ENCODE results near the gene PARS2. TPM values are rescaled to one million over a fixed set of nuclear protein-coding genes. Genes with fewer than 3 reads are reported as not detected.

The PARS2 gene
- total RNA-seq, 1 donor from 2014 or later, result 6.5 TPM

GRCh38 chr1:54710841-54711240 is 53.5 kb downstream of the PARS2 start:
- no peak overlapping the region for H3K27ac Mint-ChIP-seq (ENCODE audit: unreplicated experiment)

GRCh38 chr1:54710434-54710833 is 53.9 kb downstream of the PARS2 start:
- Mint-ChIP-seq H3K27ac (ENCODE audit: unreplicated experiment) (no peak overlapping the region), H3K36me3 (ENCODE audit: low read depth, unreplicated experiment) (no peaks in the 10 kb centered on the region), H3K9me3 (ENCODE audit: unreplicated experiment) (no peaks in the 10 kb centered on the region), H3K4me3 (ENCODE audit: unreplicated experiment) (no peak overlapping the region), H3K4me1 (ENCODE audit: unreplicated experiment) (peaks cover 4% of the 10 kb centered on the region), H3K27me3 (ENCODE audit: unreplicated experiment) (peaks cover 7% of the 10 kb centered on the region)
- no peak for DNase-seq (ENCODE audit: low spot score)
- no peak for TF ChIP-seq CTCF (IDR thresholded peaks at IDR 0.05; ENCODE audit: unreplicated experiment)

More at GRCh38 chr1:54710841-54711240, 53.5 kb downstream of the PARS2 start:
- H3K36me3 Mint-ChIP-seq (ENCODE audit: low read depth, unreplicated experiment), result no peaks in the 10 kb centered on the region
- peaks cover 7% of the 10 kb centered on the region for H3K27me3 Mint-ChIP-seq (ENCODE audit: unreplicated experiment)
- H3K4me3 Mint-ChIP-seq (ENCODE audit: unreplicated experiment), result no peak overlapping the region
- DNase-seq (ENCODE audit: low spot score), result no peak
- peaks cover 4% of the 10 kb centered on the region for H3K4me1 Mint-ChIP-seq (ENCODE audit: unreplicated experiment)
- no peaks in the 10 kb centered on the region for H3K9me3 Mint-ChIP-seq (ENCODE audit: unreplicated experiment)
- no peak for TF ChIP-seq CTCF (IDR thresholded peaks at IDR 0.05; ENCODE audit: unreplicated experiment)

- Mint-ChIP-seq H3K36me3 (ENCODE audit: low read depth, unreplicated experiment) (no peaks in the 10 kb centered on the region), H3K9me3 (ENCODE audit: unreplicated experiment) (no peaks in the 10 kb centered on the region), H3K4me1 (ENCODE audit: unreplicated experiment) (no peaks in the 10 kb centered on the region), H3K4me3 (ENCODE audit: unreplicated experiment) (no peak overlapping the region), H3K27me3 (ENCODE audit: unreplicated experiment) (peaks cover 4% of the 10 kb centered on the region), H3K27ac (ENCODE audit: unreplicated experiment) (no peak overlapping the region)
- no peak for TF ChIP-seq CTCF (IDR thresholded peaks at IDR 0.05; ENCODE audit: unreplicated experiment)
- no peak for DNase-seq (ENCODE audit: low spot score)
These were observed 54.6 kb downstream of the PARS2 start for GRCh38 chr1:54709547-54710292.

- DNase-seq (ENCODE audit: low spot score), result no peak
- Mint-ChIP-seq H3K4me3 (ENCODE audit: unreplicated experiment) (no peak overlapping the region), H3K9me3 (ENCODE audit: unreplicated experiment) (no peaks in the 10 kb centered on the region), H3K27me3 (ENCODE audit: unreplicated experiment) (peaks cover 4% of the 10 kb centered on the region), H3K36me3 (ENCODE audit: low read depth, unreplicated experiment) (no peaks in the 10 kb centered on the region), H3K27ac (ENCODE audit: unreplicated experiment) (no peak overlapping the region), H3K4me1 (ENCODE audit: unreplicated experiment) (no peaks in the 10 kb centered on the region)
- TF ChIP-seq CTCF (IDR thresholded peaks at IDR 0.05; ENCODE audit: unreplicated experiment), result no peak
These were observed 55.9 kb downstream of the PARS2 start for GRCh38 chr1:54708385-54708784.

Other genes with a start within 250 kb of the PARS2 start
- 35.6 TPM for gene ACOT11, start 216.3 kb downstream of the PARS2 start, total RNA-seq (ENCODE audit: unreplicated experiment)
- not detected for gene FAM151A, start 141.0 kb downstream of the PARS2 start, total RNA-seq (ENCODE audit: unreplicated experiment)
- 3.3 TPM for gene MROH7, start 122.7 kb downstream of the PARS2 start, total RNA-seq (ENCODE audit: unreplicated experiment)
- gene TTC4, start 48.7 kb downstream of the PARS2 start, total RNA-seq (ENCODE audit: unreplicated experiment), result 16.4 TPM
- gene TTC22, start 36.8 kb upstream of the PARS2 start, total RNA-seq (ENCODE audit: unreplicated experiment), result not detected
- gene DHCR24, start 122.7 kb upstream of the PARS2 start, total RNA-seq (ENCODE audit: unreplicated experiment), result 181 TPM
- gene TMEM61, start 216.1 kb upstream of the PARS2 start, total RNA-seq (ENCODE audit: unreplicated experiment), result not detected
- not detected for gene BSND, start 234.4 kb upstream of the PARS2 start, total RNA-seq (ENCODE audit: unreplicated experiment)